Measurements from ENCODE around the gene PTPRCAP. TPM values are rescaled to one million over a fixed set of nuclear protein-coding genes. Genes with fewer than 3 reads are reported as not detected.
A peak's percentile ranks its signal among the peaks of the same experiment; 100 is the strongest.
"Not testable (repeated sequence)": the region's sequence is repeated elsewhere in the genome, so short reads cannot be mapped to it uniquely, and the experiment has no call there.

PTPRCAP gene
- total RNA-seq, 2 experiments from 2014 or later, result 351 to 371 TPM

GRCh38 chr11:67470337-67471002 is 33.0 kb upstream of the PTPRCAP start:
- no peak overlapping the region for H3K27ac Mint-ChIP-seq
- peaks cover 18% of the 10 kb centered on the region for H3K4me1 Mint-ChIP-seq
- DNase-seq, result no peak
- POLR2A ChIA-PET, result interaction anchor here (0.9 to 6.1 kb wide), 4 partner anchors 15 to 69 kb away, joined by 3 to 145 read pairs (median 27); partner anchors contain the start of genes PPP1CA and PTPRCAP
- H3K36me3 Mint-ChIP-seq, result peaks cover under 1% of the 10 kb centered on the region
- H3K4me3 Mint-ChIP-seq, result no peak overlapping the region
- no peaks in the 10 kb centered on the region for H3K9me3 Mint-ChIP-seq
- ATAC-seq (ENCODE audit: low read depth), result no peak
- H3K27me3 Mint-ChIP-seq, result no peaks in the 10 kb centered on the region

GRCh38 chr11:67469508-67469811 is 32.0 kb upstream of the PTPRCAP start:
- Mint-ChIP-seq H3K9me3 (no peaks in the 10 kb centered on the region), H3K27me3 (no peaks in the 10 kb centered on the region), H3K36me3 (peaks cover 4% of the 10 kb centered on the region), H3K4me3 (peak overlapping the region; percentile 73), H3K27ac (peak overlapping the region; percentile 79), H3K4me1 (peaks cover 21% of the 10 kb centered on the region)
- DNase-seq (no peak), ATAC-seq (ENCODE audit: low read depth) (no peak)
- POLR2A ChIA-PET, result interaction anchor here (0.6 to 6.1 kb wide), 8 partner anchors 9 to 68 kb away, joined by 3 to 145 read pairs (median 16); partner anchors contain the start of genes AIP, PITPNM1, PPP1CA and PTPRCAP

GRCh38 chr11:67468759-67469507 is 31.5 kb upstream of the PTPRCAP start, which contains the start of gene TMEM134:
TMEM134 (minus strand) TSS chr11:67469251; CDS start chr11:67469192, 59 bp downstream.
- Mint-ChIP-seq H3K4me3 (peak within 1 kb of the TSS; percentile 95), H3K9me3 (no peaks in the 10 kb centered on the region), H3K4me1 (peaks cover 23% of the 10 kb centered on the region), H3K27ac (peak within 1 kb of the TSS; percentile 79), H3K36me3 (peaks cover 4% of the 10 kb centered on the region), H3K27me3 (no peaks in the 10 kb centered on the region)
- POLR2A ChIA-PET, result interaction anchor here (0.6 to 6.1 kb wide), 23 partner anchors 9 to 229 kb away, joined by 3 to 145 read pairs (median 5); partner anchors contain the start of genes AIP, CDK2AP2, PITPNM1 and PPP1CA
- peak; percentile 76 for ATAC-seq (ENCODE audit: low read depth)
- peak; percentile 97 for DNase-seq

- H3K36me3 Mint-ChIP-seq, result peaks cover 4% of the 10 kb centered on the region
- no peak for ATAC-seq (ENCODE audit: low read depth)
- H3K27ac Mint-ChIP-seq, result peak overlapping the region; percentile 75
- no peak for DNase-seq
- no peaks in the 10 kb centered on the region for H3K9me3 Mint-ChIP-seq
- POLR2A ChIA-PET, result interaction anchor here (0.7 to 6.1 kb wide), 23 partner anchors 8 to 229 kb away, joined by 3 to 145 read pairs (median 5); partner anchors contain the start of genes AIP, CDK2AP2, PITPNM1 and PPP1CA
- peaks cover 23% of the 10 kb centered on the region for H3K4me1 Mint-ChIP-seq
- H3K27me3 Mint-ChIP-seq, result no peaks in the 10 kb centered on the region
- H3K4me3 Mint-ChIP-seq, result peak overlapping the region; percentile 95
These were observed 30.9 kb upstream of the PTPRCAP start for GRCh38 chr11:67468456-67468758.

- Mint-ChIP-seq H3K36me3 (peaks cover 4% of the 10 kb centered on the region), H3K27me3 (no peaks in the 10 kb centered on the region), H3K4me3 (peak overlapping the region; percentile 95), H3K9me3 (no peaks in the 10 kb centered on the region), H3K4me1 (peaks cover 23% of the 10 kb centered on the region), H3K27ac (peak overlapping the region; percentile 75)
- POLR2A ChIA-PET, result interaction anchor here (0.8 to 6.1 kb wide), 22 partner anchors 8 to 206 kb away, joined by 3 to 145 read pairs (median 5); partner anchors contain the start of genes AIP, CDK2AP2, PITPNM1 and PPP1CA
- DNase-seq (no peak), ATAC-seq (ENCODE audit: low read depth) (no peak)
These were observed 30.6 kb upstream of the PTPRCAP start for GRCh38 chr11:67468056-67468455.

- Mint-ChIP-seq H3K27ac (peak overlapping the region; percentile 81), H3K36me3 (peaks cover 4% of the 10 kb centered on the region), H3K9me3 (no peaks in the 10 kb centered on the region), H3K27me3 (no peaks in the 10 kb centered on the region), H3K4me1 (peaks cover 23% of the 10 kb centered on the region), H3K4me3 (peak overlapping the region; percentile 95)
- POLR2A ChIA-PET, result interaction anchor here (1.1 to 6.1 kb wide), 12 partner anchors 7 to 205 kb away, joined by 3 to 145 read pairs (median 6); partner anchors contain the start of genes AIP, PPP1CA, PTPRCAP and RAD9A
- DNase-seq, result no peak
- ATAC-seq (ENCODE audit: low read depth), result no peak
These were observed 29.7 kb upstream of the PTPRCAP start for GRCh38 chr11:67466962-67467771.

GRCh38 chr11:67466367-67466766 is 28.9 kb upstream of the PTPRCAP start:
- Mint-ChIP-seq H3K4me3 (no peak overlapping the region), H3K27ac (peak overlapping the region; percentile 81), H3K9me3 (no peaks in the 10 kb centered on the region), H3K4me1 (peaks cover 22% of the 10 kb centered on the region), H3K36me3 (peaks cover 4% of the 10 kb centered on the region), H3K27me3 (no peaks in the 10 kb centered on the region)
- ATAC-seq (ENCODE audit: low read depth) (no peak), DNase-seq (no peak)
- POLR2A ChIA-PET, result interaction anchor here (1.3 to 6.1 kb wide), 6 partner anchors 11 to 65 kb away, joined by 4 to 145 read pairs (median 8); partner anchors contain the start of genes CABP4, PITPNM1, PPP1CA and PTPRCAP

- H3K9me3 Mint-ChIP-seq; H3K36me3 Mint-ChIP-seq; DNase-seq; H3K27me3 Mint-ChIP-seq; ATAC-seq (ENCODE audit: low read depth): not testable (repeated sequence)
- Mint-ChIP-seq H3K27ac (peak overlapping the region; percentile 92), H3K4me1 (peaks cover 21% of the 10 kb centered on the region), H3K4me3 (peak overlapping the region; percentile 89)
- POLR2A ChIA-PET, result interaction anchor here (0.6 to 6.1 kb wide), 17 partner anchors 10 to 75 kb away, joined by 3 to 145 read pairs (median 5); partner anchors contain the start of genes AIP, CABP4, PITPNM1 and PPP1CA
These were observed 28.0 kb upstream of the PTPRCAP start for GRCh38 chr11:67465530-67465929.

- H3K4me1 Mint-ChIP-seq, result peaks cover 21% of the 10 kb centered on the region
- H3K36me3 Mint-ChIP-seq, result peaks cover 4% of the 10 kb centered on the region
- POLR2A ChIA-PET, result interaction anchor here (0.6 to 6.1 kb wide), 18 partner anchors 10 to 74 kb away, joined by 3 to 145 read pairs (median 4); partner anchors contain the start of genes AIP, CABP4, PITPNM1 and PPP1CA
- H3K27ac Mint-ChIP-seq, result peak overlapping the region; percentile 92
- H3K4me3 Mint-ChIP-seq, result peak overlapping the region; percentile 89
- H3K27me3 Mint-ChIP-seq, result peaks cover 5% of the 10 kb centered on the region
- H3K9me3 Mint-ChIP-seq, result no peaks in the 10 kb centered on the region
- DNase-seq (no peak), ATAC-seq (ENCODE audit: low read depth) (no peak)
These were observed 27.7 kb upstream of the PTPRCAP start for GRCh38 chr11:67465189-67465510.

- POLR2A ChIA-PET, result interaction anchor here (0.6 to 6.1 kb wide), 16 partner anchors 9 to 74 kb away, joined by 3 to 145 read pairs (median 5); partner anchors contain the start of genes AIP, CABP4, PPP1CA and PTPRCAP
- peak overlapping the region; percentile 89 for H3K4me3 Mint-ChIP-seq
- H3K4me1 Mint-ChIP-seq, result peaks cover 21% of the 10 kb centered on the region
- peak; percentile 83 for ATAC-seq (ENCODE audit: low read depth)
- H3K9me3 Mint-ChIP-seq, result no peaks in the 10 kb centered on the region
- DNase-seq, result peak; percentile 92
- H3K36me3 Mint-ChIP-seq, result peaks cover 4% of the 10 kb centered on the region
- H3K27me3 Mint-ChIP-seq, result peaks cover 5% of the 10 kb centered on the region
- H3K27ac Mint-ChIP-seq, result peak overlapping the region; percentile 92
These were observed 27.1 kb upstream of the PTPRCAP start for GRCh38 chr11:67464411-67465188.

GRCh38 chr11:67463680-67464410 is 26.4 kb upstream of the PTPRCAP start:
- ATAC-seq (ENCODE audit: low read depth) (no peak), DNase-seq (no peak)
- H3K27ac Mint-ChIP-seq, result peak overlapping the region; percentile 92
- peaks cover 21% of the 10 kb centered on the region for H3K4me1 Mint-ChIP-seq
- H3K4me3 Mint-ChIP-seq, result peak overlapping the region; percentile 89
- POLR2A ChIA-PET, result interaction anchor here (1.4 to 6.1 kb wide), 4 partner anchors 8 to 61 kb away, joined by 6 to 145 read pairs (median 22); partner anchors contain the start of genes CABP4, PPP1CA, PTPRCAP and TBC1D10C
- no peaks in the 10 kb centered on the region for H3K9me3 Mint-ChIP-seq
- peaks cover 5% of the 10 kb centered on the region for H3K27me3 Mint-ChIP-seq
- H3K36me3 Mint-ChIP-seq, result peaks cover 4% of the 10 kb centered on the region
